Trophoblast cell (in vitro differentiated cells and primary cell): ENCODE data around the gene FTO.

Source experiments
- DNase-seq, 2 donors: peaks; one replicate each; pipeline ENCODE4 v3.0.0-alpha.2; 2016
- H2AFZ ChIP-seq: 2 replicates; pipeline ENCODE4 v1.6.1; 2013; ENCODE audit warnings: low read length, moderate library complexity, mild to moderate bottlenecking; ENCODE audit not compliant: insufficient read depth, poor library complexity
- H2AK5ac ChIP-seq: 2 replicates; pipeline ENCODE4 v1.6.1; 2013; ENCODE audit warnings: mild to moderate bottlenecking, low read length
- H2BK120ac ChIP-seq: 2 replicates; pipeline ENCODE4 v1.6.1; 2013; ENCODE audit warnings: low read length, mild to moderate bottlenecking, moderate library complexity; ENCODE audit not compliant: insufficient read depth, poor library complexity
- H2BK12ac ChIP-seq: 2 replicates; pipeline ENCODE4 v1.6.1; 2013; ENCODE audit warnings: mild to moderate bottlenecking, low read length, moderate library complexity
- H2BK5ac ChIP-seq: 2 replicates; pipeline ENCODE4 v1.6.1; 2013; ENCODE audit warnings: low read length, low read depth, moderate library complexity, mild to moderate bottlenecking; ENCODE audit not compliant: poor library complexity
- H3K14ac ChIP-seq: 2 replicates; pipeline ENCODE4 v1.6.1; 2013; ENCODE audit warnings: mild to moderate bottlenecking, low read length
- H3K18ac ChIP-seq: 2 replicates; pipeline ENCODE4 v1.6.1; 2013; ENCODE audit warnings: mild to moderate bottlenecking, low read length
- H3K23ac ChIP-seq: 2 replicates; pipeline ENCODE4 v1.6.1; 2013; ENCODE audit warnings: low read length
- H3K27ac ChIP-seq: 2 replicates; pipeline ENCODE4 v1.5.1; 2013; ENCODE audit warnings: low read depth, mild to moderate bottlenecking, inconsistent platforms, low read length, moderate library complexity
- H3K27me3 ChIP-seq: 2 replicates; pipeline ENCODE4 v1.6.1; 2013; ENCODE audit warnings: inconsistent platforms, mild to moderate bottlenecking, low read length, moderate library complexity; ENCODE audit not compliant: insufficient read depth
- H3K36me3 ChIP-seq, 2 experiments: 1 replicate in 1 of 2; 2 replicates in 1 of 2; pipeline ENCODE4 v1.6.1; 2013; ENCODE audit warnings: low read length in 2 of 2, mild to moderate bottlenecking in 2 of 2, moderate library complexity in 1 of 2; ENCODE audit not compliant: insufficient read depth in 2 of 2, control insufficient read depth in 1 of 2
- H3K4ac ChIP-seq: 2 replicates; pipeline ENCODE4 v1.6.1; 2013; ENCODE audit warnings: low read depth, mild to moderate bottlenecking, low read length, moderate library complexity
- H3K4me1 ChIP-seq, 2 experiments: 1 replicate in 1 of 2; 2 replicates in 1 of 2; pipeline ENCODE4 v1.6.1; 2013; ENCODE audit warnings: low read length in 2 of 2, mild to moderate bottlenecking in 2 of 2, moderate library complexity in 1 of 2; ENCODE audit not compliant: insufficient read depth in 2 of 2, control insufficient read depth in 1 of 2
- H3K4me2 ChIP-seq: 2 replicates; pipeline ENCODE4 v1.6.1; 2013; ENCODE audit warnings: inconsistent platforms, mild to moderate bottlenecking, low read length, moderate library complexity
- H3K4me3 ChIP-seq: 2 replicates; pipeline ENCODE4 v1.5.1; 2013; ENCODE audit warnings: mild to moderate bottlenecking, low read depth, low read length, inconsistent platforms
- H3K79me1 ChIP-seq: one replicate; pipeline ENCODE4 v1.6.1; 2013; ENCODE audit warnings: low read length
- H3K79me2 ChIP-seq: 2 replicates; pipeline ENCODE4 v1.6.1; 2013; ENCODE audit warnings: low read length, mild to moderate bottlenecking; ENCODE audit not compliant: control insufficient read depth, insufficient read depth, poor library complexity
- H3K9ac ChIP-seq: 2 replicates; pipeline ENCODE4 v1.6.1; 2013; ENCODE audit warnings: mild to moderate bottlenecking, low read length
- H3K9me3 ChIP-seq: 2 replicates; pipeline ENCODE4 v1.6.1; 2013; ENCODE audit warnings: low read depth, mild to moderate bottlenecking, control low read depth, inconsistent platforms, low read length; ENCODE audit not compliant: insufficient read depth
- H4K12ac ChIP-seq: 2 replicates; pipeline ENCODE4 v1.6.1; 2013; ENCODE audit warnings: low read depth, mild to moderate bottlenecking, low read length, moderate library complexity
- H4K8ac ChIP-seq: 2 replicates; pipeline ENCODE4 v1.6.1; 2013; ENCODE audit warnings: low read depth, mild to moderate bottlenecking, low read length, moderate library complexity
- H4K91ac ChIP-seq: one replicate; pipeline ENCODE4 v1.6.1; 2013; ENCODE audit warnings: low read depth, mild to moderate bottlenecking, low read length, moderate library complexity
- WGBS: extraction: QIAGEN DNeasy Blood & Tissue Kit; methylation state at CpG from one replicate; pipeline ENCODE4 v1.1.7; 2013; ENCODE audit warnings: missing lambda C conversion rate; ENCODE audit not compliant: insufficient read length, insufficient coverage; ENCODE audit errors: extremely low coverage; 5-methylcytosine and 5-hydroxymethylcytosine counted together

FTO gene

DNA sequence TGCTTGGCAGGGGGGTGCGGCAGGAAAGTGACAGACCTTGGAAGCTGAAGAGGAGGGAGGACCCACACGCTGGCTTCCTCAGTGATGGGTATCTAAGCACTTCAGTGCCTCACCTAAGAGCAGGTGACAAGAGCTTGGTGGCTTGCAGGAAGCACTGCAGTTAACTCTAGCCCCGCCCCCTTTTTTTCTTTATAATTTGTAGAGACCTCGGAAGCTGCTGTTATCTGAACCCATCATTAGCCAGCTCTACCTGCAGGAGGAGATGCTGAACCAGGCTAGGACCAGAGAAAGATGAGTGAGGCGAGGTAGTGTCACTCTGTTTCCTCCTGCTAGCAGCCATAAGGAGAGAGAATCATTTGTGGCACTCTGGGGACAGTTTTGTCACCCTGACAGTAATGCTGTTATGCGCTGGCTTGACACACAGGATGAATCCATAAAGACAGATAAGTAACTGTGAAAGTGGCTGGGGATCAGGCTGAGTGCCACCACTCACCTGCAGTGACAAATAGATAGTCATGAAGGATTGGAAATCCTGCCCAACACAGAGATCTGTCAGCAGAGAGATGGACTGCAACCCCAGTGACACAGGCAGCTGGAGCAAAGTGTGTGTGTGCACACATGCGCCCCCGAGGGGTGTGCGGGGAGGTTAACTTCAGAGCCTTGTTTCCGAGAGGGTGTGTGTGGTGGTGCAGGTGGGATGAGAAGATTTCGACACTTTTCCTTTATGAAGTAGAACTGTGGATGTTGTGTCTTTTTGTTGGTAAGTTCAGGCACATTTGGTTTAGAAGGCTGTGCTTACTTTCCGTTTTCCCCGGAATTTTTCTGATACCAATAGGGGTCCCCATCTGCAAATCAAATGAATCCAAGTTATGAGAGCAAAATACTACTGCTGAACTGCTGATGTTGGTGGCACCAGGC, 358.7 kb downstream of the FTO start:
- Histone ChIP-seq H3K18ac (no peak overlapping the region), H2BK5ac (no peak overlapping the region), H3K9me3 (no peaks in the 10 kb centered on the region), H3K4ac (no peak overlapping the region), H3K27ac (no peak overlapping the region), H2BK120ac (no peak overlapping the region), H4K91ac (no peak overlapping the region), H3K79me1 (no peaks in the 10 kb centered on the region), H4K12ac (no peak overlapping the region), H3K4me2 (no peak overlapping the region), H3K36me3 (no peaks in the 10 kb centered on the region), H3K79me2 (no peaks in the 10 kb centered on the region), H3K27me3 (no peaks in the 10 kb centered on the region), H4K8ac (no peak overlapping the region), H3K4me3 (no peak overlapping the region), H2BK12ac (no peak overlapping the region), H3K23ac (no peak overlapping the region), H3K4me1 (peaks cover 0 to 6% of the 10 kb centered on the region in 2 experiments), H2AFZ (no peak overlapping the region), H3K9ac (no peak overlapping the region), H3K14ac (no peak overlapping the region), H2AK5ac (no peak overlapping the region)
- no CpG with 5 or more reads among the region's 13 CpGs for WGBS
- DNase-seq: no peak

DNA sequence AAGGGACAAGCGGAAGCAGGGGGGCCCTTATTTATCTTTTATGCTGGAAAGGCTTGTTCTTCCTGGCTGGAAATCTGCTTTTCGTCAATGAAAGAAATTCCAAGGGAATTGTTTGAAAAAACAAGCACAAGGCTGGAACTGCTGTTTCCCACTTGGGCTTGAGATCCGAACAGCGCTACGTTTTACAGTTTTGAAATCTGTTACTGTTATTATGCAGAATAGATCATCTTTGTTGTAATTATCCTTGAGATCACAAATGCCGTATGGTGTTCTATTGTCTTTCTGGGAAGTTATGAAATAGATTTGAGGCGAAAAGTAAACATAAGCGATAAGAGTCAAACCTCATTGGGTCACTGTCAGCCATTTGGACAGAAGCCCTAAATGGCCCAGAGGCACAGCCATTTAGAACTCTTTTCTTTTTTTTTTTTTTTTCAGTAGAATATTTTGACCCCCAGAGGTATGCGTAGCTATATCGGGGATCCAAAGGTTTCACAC, 359.4 kb downstream of the FTO start:
- peaks cover 0 to 6% of the 10 kb centered on the region in 2 experiments for H3K4me1 ChIP-seq

DNA sequence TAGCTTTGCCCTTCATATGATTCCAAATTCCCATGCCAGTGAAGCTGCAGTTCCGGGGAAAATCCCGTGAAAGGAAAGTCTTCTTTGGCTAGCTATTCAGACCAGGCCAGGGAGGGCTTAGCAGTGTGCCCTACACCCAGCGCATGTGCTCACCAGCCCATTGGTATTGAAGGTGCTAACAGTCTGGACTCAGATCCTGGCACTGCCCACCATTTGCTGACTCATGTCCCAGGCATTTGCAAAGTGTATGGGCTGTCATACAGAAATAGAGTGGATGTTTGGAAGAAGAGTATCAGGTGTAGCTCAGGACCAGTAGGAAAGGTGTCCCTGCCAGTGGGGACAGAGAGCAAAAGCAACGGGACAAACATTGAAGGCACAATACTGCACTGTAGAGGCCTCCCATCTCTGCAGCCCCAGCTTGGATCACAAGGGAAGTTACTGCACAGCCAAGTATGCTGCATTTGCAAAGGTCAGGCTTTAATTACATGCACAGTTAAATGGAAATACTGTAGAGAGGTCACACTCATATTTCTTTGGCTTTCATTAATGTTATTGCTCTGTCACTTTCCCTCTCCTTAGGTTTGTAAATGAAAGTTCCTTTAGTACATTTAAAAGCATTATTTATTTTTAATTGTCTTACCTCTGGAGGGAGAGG, 362.6 kb downstream of the FTO start:
- peaks cover 0 to 6% of the 10 kb centered on the region in 2 experiments for H3K4me1 ChIP-seq
- H4K12ac ChIP-seq: no peak overlapping the region
- no peak overlapping the region for H3K23ac ChIP-seq
- H2BK12ac ChIP-seq: no peak overlapping the region
- H3K79me2 ChIP-seq: no peaks in the 10 kb centered on the region
- H2AFZ ChIP-seq: no peak overlapping the region
- DNase-seq: no peak
- no peak overlapping the region for H3K4me2 ChIP-seq
- no peaks in the 10 kb centered on the region for H3K9me3 ChIP-seq
- no peak overlapping the region for H2AK5ac ChIP-seq
- no peak overlapping the region for H3K9ac ChIP-seq
- WGBS: no CpG with 5 or more reads among the region's 4 CpGs
- H3K27ac ChIP-seq: no peak overlapping the region
- H3K14ac ChIP-seq: no peak overlapping the region
- H3K27me3 ChIP-seq: no peaks in the 10 kb centered on the region
- no peak overlapping the region for H3K4ac ChIP-seq
- H3K4me3 ChIP-seq: no peak overlapping the region
- H4K91ac ChIP-seq: no peak overlapping the region
- H3K18ac ChIP-seq: no peak overlapping the region
- no peaks in the 10 kb centered on the region for H3K79me1 ChIP-seq
- H2BK120ac ChIP-seq: no peak overlapping the region
- no peak overlapping the region for H2BK5ac ChIP-seq
- H4K8ac ChIP-seq: no peak overlapping the region
- H3K36me3 ChIP-seq: no peaks in the 10 kb centered on the region

More for the DNA sequence above, 359.4 kb downstream of the FTO start:
- H3K4me2 ChIP-seq: no peak overlapping the region
- no peak overlapping the region for H2BK120ac ChIP-seq
- H3K36me3 ChIP-seq: no peaks in the 10 kb centered on the region
- H3K14ac ChIP-seq: no peak overlapping the region
- H2AFZ ChIP-seq: no peak overlapping the region
- no peaks in the 10 kb centered on the region for H3K79me1 ChIP-seq
- no peak overlapping the region for H2AK5ac ChIP-seq
- H3K4me3 ChIP-seq: no peak overlapping the region
- H3K27ac ChIP-seq: no peak overlapping the region
- no peak overlapping the region for H2BK12ac ChIP-seq
- H3K23ac ChIP-seq: no peak overlapping the region
- H3K18ac ChIP-seq: no peak overlapping the region
- no peaks in the 10 kb centered on the region for H3K9me3 ChIP-seq
- no peak overlapping the region for H3K9ac ChIP-seq
- WGBS: no CpG with 5 or more reads among the region's 10 CpGs
- no peak overlapping the region for H4K91ac ChIP-seq
- H3K79me2 ChIP-seq: no peaks in the 10 kb centered on the region
- no peak overlapping the region for H4K8ac ChIP-seq
- no peak overlapping the region for H4K12ac ChIP-seq
- no peaks in the 10 kb centered on the region for H3K27me3 ChIP-seq
- H3K4ac ChIP-seq: no peak overlapping the region
- no peak overlapping the region for H2BK5ac ChIP-seq
- DNase-seq: no peak

DNA sequence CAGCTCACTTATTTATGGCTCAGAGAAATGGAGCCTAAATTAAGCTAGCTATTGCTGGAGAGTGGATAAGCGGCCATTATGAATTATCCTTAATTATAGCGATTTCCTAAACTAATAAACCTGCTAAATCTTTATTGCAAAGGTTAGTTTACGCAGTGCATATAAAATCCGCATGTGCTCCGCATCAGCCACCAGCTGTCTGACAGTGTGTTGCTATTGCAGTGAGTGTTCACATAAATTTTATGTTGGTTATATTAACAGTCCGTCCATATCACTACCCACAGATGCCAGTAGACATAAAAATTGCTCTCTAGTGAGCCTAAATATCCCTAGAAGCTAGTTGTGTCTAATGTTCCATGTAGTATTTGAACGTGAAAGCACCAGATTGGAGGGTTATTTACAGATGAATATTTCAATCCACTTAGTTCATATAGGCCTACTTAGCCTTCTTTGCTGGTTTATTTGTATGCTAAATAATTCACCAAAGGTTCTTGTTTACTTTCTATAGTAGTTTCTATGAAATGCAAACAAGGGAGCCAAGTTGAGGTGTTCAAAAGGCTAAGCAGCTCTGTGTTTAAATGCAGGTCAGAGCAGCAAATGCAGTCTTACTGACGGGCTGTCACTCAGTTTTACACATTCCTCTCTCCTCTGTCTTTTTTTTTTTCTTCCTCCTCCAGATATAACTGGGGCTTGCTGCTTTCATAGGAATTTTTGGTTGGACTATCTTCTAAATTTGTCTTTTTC, 363.5 kb downstream of the FTO start:
- no peak overlapping the region for H3K4me2 ChIP-seq
- H3K36me3 ChIP-seq: no peaks in the 10 kb centered on the region
- no peak overlapping the region for H4K91ac ChIP-seq
- H3K27me3 ChIP-seq: no peaks in the 10 kb centered on the region
- peaks cover 0 to 6% of the 10 kb centered on the region in 2 experiments for H3K4me1 ChIP-seq
- WGBS: no CpG with 5 or more reads among the region's 8 CpGs
- no peak overlapping the region for H2AFZ ChIP-seq
- no peak overlapping the region for H3K4me3 ChIP-seq
- no peaks in the 10 kb centered on the region for H3K79me1 ChIP-seq
- no peak overlapping the region for H2BK12ac ChIP-seq
- H3K23ac ChIP-seq: no peak overlapping the region
- H3K4ac ChIP-seq: no peak overlapping the region
- H3K14ac ChIP-seq: no peak overlapping the region
- no peak overlapping the region for H2BK5ac ChIP-seq
- H2BK120ac ChIP-seq: no peak overlapping the region
- H3K18ac ChIP-seq: no peak overlapping the region
- no peak overlapping the region for H3K27ac ChIP-seq
- no peak for DNase-seq
- H3K9me3 ChIP-seq: no peaks in the 10 kb centered on the region
- H3K79me2 ChIP-seq: no peaks in the 10 kb centered on the region
- no peak overlapping the region for H4K12ac ChIP-seq
- H2AK5ac ChIP-seq: no peak overlapping the region
- no peak overlapping the region for H4K8ac ChIP-seq
- no peak overlapping the region for H3K9ac ChIP-seq
